GM18502 (cell line): ENCODE data around the gene PADI1.

Experiments used
- ATAC-seq: cut with Tn5 transposase; IDR thresholded peaks from one replicate; pipeline ENCODE4 v1.9.1; 2021; ENCODE audit warnings: mild to moderate bottlenecking; ENCODE audit not compliant: unreplicated experiment, poor library complexity

The PADI1 gene

GRCh38 chr1:17204546-17205440 lies at the start of gene PADI1:
PADI1 (plus strand) TSS chr1:17205128; CDS start chr1:17205218, 90 bp downstream.
- no peak for ATAC-seq

GRCh38 chr1:17155257-17155920 lies 49.5 kb upstream of the PADI1 start:
- no peak for ATAC-seq

GRCh38 chr1:17156108-17156507 lies 48.8 kb upstream of the PADI1 start:
- ATAC-seq: no peak

GRCh38 chr1:17158961-17159360 lies 46.0 kb upstream of the PADI1 start:
- ATAC-seq: no peak

GRCh38 chr1:17161137-17161740 lies 43.7 kb upstream of the PADI1 start:
- ATAC-seq: no peak

GRCh38 chr1:17161926-17162800 lies 42.8 kb upstream of the PADI1 start:
- ATAC-seq: no peak

GRCh38 chr1:17162941-17163340 lies 42.0 kb upstream of the PADI1 start:
- ATAC-seq: no peak

GRCh38 chr1:17163371-17163770 lies 41.6 kb upstream of the PADI1 start:
- no peak for ATAC-seq

GRCh38 chr1:17163789-17164666 lies 40.9 kb upstream of the PADI1 start:
- ATAC-seq: no peak

GRCh38 chr1:17165823-17166222 lies 39.1 kb upstream of the PADI1 start:
- ATAC-seq: no peak

GRCh38 chr1:17167041-17167785 lies 37.7 kb upstream of the PADI1 start:
- no peak for ATAC-seq

- no peak for ATAC-seq
Measured at GRCh38 chr1:17167786-17168090, 37.2 kb upstream of the PADI1 start.

GRCh38 chr1:17168091-17168876 lies 36.6 kb upstream of the PADI1 start:
- no peak for ATAC-seq

GRCh38 chr1:17170571-17170970 lies 34.4 kb upstream of the PADI1 start:
- no peak for ATAC-seq

GRCh38 chr1:17173217-17173616 lies 31.7 kb upstream of the PADI1 start:
- ATAC-seq: no peak

GRCh38 chr1:17176306-17177061 lies 28.4 kb upstream of the PADI1 start:
- ATAC-seq: no peak

- no peak for ATAC-seq
Measured at GRCh38 chr1:17177651-17178050, 27.3 kb upstream of the PADI1 start.
